GM21737 (cell line): Measurements from ENCODE around the gene ENTPD6.

Experiments
- ATAC-seq: cut with Tn5 transposase; IDR thresholded peaks from one replicate; pipeline ENCODE4 v1.9.1; 2021; ENCODE audit warnings: mild to moderate bottlenecking, moderate library complexity; ENCODE audit not compliant: unreplicated experiment

The ENTPD6 gene

GRCh38 chr20:25187635-25188034 is 7.9 kb upstream of the ENTPD6 start:
- no peak for ATAC-seq

GRCh38 chr20:25188218-25188617 is 7.3 kb upstream of the ENTPD6 start:
- ATAC-seq: no peak

GRCh38 chr20:25191051-25191450 is 4.5 kb upstream of the ENTPD6 start:
- no peak for ATAC-seq

- no peak for ATAC-seq
Observed at GRCh38 chr20:25191689-25192088, 3.8 kb upstream of the ENTPD6 start.

- no peak for ATAC-seq
Observed at GRCh38 chr20:25193843-25194242, 1.7 kb upstream of the ENTPD6 start.

- ATAC-seq: no peak
Observed at GRCh38 chr20:25194333-25194972, 1.1 kb upstream of the ENTPD6 start.

- ATAC-seq: no peak
Observed at GRCh38 chr20:25195962-25196785, 662 bp downstream of the ENTPD6 start.

GRCh38 chr20:25196786-25197120 is 1.2 kb downstream of the ENTPD6 start:
- ATAC-seq: no peak

- ATAC-seq: no peak
Observed at GRCh38 chr20:25197183-25197869, 1.8 kb downstream of the ENTPD6 start.

GRCh38 chr20:25197870-25198190 is 2.3 kb downstream of the ENTPD6 start:
- ATAC-seq: no peak

GRCh38 chr20:25198663-25199383 is 3.3 kb downstream of the ENTPD6 start:
- ATAC-seq: no peak

GRCh38 chr20:25199473-25200260 is 4.2 kb downstream of the ENTPD6 start:
- no peak for ATAC-seq

GRCh38 chr20:25203089-25203488 is 7.6 kb downstream of the ENTPD6 start:
- no peak for ATAC-seq

GRCh38 chr20:25203871-25204320 is 8.4 kb downstream of the ENTPD6 start:
- no peak for ATAC-seq

GRCh38 chr20:25204550-25205276 is 9.2 kb downstream of the ENTPD6 start:
- no peak for ATAC-seq

GRCh38 chr20:25205277-25206062 is 10.0 kb downstream of the ENTPD6 start:
- no peak for ATAC-seq

GRCh38 chr20:25206063-25206403 is 10.5 kb downstream of the ENTPD6 start:
- ATAC-seq: no peak

- no peak for ATAC-seq
Observed at GRCh38 chr20:25206548-25206947, 11.0 kb downstream of the ENTPD6 start.
